GM18870 (cell line): ENCODE results near the gene SCP2.

Experiments
- ATAC-seq: cut with Tn5 transposase; IDR thresholded peaks from one replicate; pipeline ENCODE4 v1.9.1; 2021; ENCODE audit warnings: moderate library complexity; ENCODE audit not compliant: unreplicated experiment

Gene SCP2

GRCh38 chr1:52927212-52928014 lies at the start of gene SCP2:
TSS of gene SCP2 (plus strand) at chr1:52927276. CDS start at chr1:52927397, 121 bp downstream.
- ATAC-seq = no peak

GRCh38 chr1:52877554-52877953 lies 49.5 kb upstream of the SCP2 start:
- ATAC-seq = no peak

- no peak for ATAC-seq
Measured at GRCh38 chr1:52880206-52880605, 46.9 kb upstream of the SCP2 start.

GRCh38 chr1:52887483-52887882 lies 39.6 kb upstream of the SCP2 start:
- ATAC-seq = no peak

GRCh38 chr1:52892424-52893215 lies 34.5 kb upstream of the SCP2 start:
- no peak for ATAC-seq

- no peak for ATAC-seq
Measured at GRCh38 chr1:52899445-52899894, 27.6 kb upstream of the SCP2 start.

GRCh38 chr1:52900402-52900801 lies 26.7 kb upstream of the SCP2 start:
- no peak for ATAC-seq

GRCh38 chr1:52901384-52901783 lies 25.7 kb upstream of the SCP2 start:
- ATAC-seq = no peak

GRCh38 chr1:52904208-52904926 lies 22.7 kb upstream of the SCP2 start:
- no peak for ATAC-seq

GRCh38 chr1:52904927-52905698 lies 22.0 kb upstream of the SCP2 start:
- no peak for ATAC-seq

- ATAC-seq = no peak
Measured at GRCh38 chr1:52906135-52906603, 20.9 kb upstream of the SCP2 start.

GRCh38 chr1:52907068-52907811 lies 19.8 kb upstream of the SCP2 start:
- ATAC-seq = no peak

GRCh38 chr1:52907812-52908153 lies 19.3 kb upstream of the SCP2 start:
- no peak for ATAC-seq

- ATAC-seq = no peak
Measured at GRCh38 chr1:52911541-52911940, 15.5 kb upstream of the SCP2 start.

GRCh38 chr1:52913014-52913413 lies 14.1 kb upstream of the SCP2 start:
- ATAC-seq = no peak

- no peak for ATAC-seq
Measured at GRCh38 chr1:52913537-52913936, 13.5 kb upstream of the SCP2 start.

- ATAC-seq = no peak
Measured at GRCh38 chr1:52914463-52914862, 12.6 kb upstream of the SCP2 start.

- ATAC-seq = no peak
Measured at GRCh38 chr1:52915211-52915854, 11.7 kb upstream of the SCP2 start.

- no peak for ATAC-seq
Measured at GRCh38 chr1:52915855-52916220, 11.2 kb upstream of the SCP2 start.
